ENCODE measurements around the gene PKNOX1.

GRCh38 chr21:43015906-43016540 is 41.7 kb downstream of the PKNOX1 start:
- TF ChIP-seq EZH2 (IDR thresholded peaks at IDR 0.05; ENCODE audit: borderline replicate concordance, low read depth, low read length, poor library complexity, severe bottlenecking) (no peak), CTCF (conservative IDR thresholded peaks at IDR 0.05; ENCODE audit: low read depth, low read length) (no peak)

Measured in A673 (cell line).